NCI-H128 (cell line): Measurements from ENCODE around the gene GPX8.

ENCODE experiments used
- DNase-seq: peaks from one replicate; lab custom pipeline; 2025; ENCODE audit not compliant: unreplicated experiment; lab: John Stamatoyannopoulos, UW

The GPX8 gene

DNA sequence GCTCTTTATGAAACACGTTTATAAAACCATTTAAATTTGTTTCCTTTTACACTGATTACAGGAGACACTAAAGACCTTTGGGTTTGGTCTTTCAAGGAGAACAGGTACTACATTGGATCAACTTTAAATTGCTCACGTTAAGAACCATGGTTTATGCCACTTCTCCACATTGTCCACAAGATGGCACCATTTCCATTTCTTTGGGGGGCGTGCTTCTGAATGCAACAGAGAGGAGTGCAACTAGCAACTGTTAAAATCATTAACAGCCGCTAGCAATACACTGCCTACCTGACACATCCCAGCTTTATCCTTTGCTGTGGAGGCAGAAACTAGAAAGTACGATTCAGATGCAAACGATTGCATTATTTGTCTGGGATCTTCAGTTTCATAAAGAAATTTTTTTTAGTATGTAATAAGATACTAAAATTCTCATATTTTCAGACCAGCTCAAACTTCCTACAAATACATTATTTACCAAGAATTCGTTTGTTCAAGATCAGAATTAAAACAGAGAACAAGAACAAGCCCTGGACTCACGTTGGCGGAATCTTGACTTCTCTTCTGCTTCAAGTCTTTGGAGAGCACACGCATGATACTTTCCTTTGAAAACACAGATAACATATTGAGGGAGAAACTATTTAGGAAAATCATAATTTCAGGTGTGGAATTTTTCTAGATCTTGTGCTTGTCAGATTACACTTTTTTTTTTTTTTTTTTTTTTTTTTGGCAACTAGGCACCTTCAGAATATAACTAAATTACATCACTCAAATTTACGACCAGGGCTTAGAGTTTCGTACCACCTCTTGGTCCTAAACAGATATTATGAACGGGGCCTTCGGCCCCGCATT is 12.3 kb downstream of the GPX8 start:
- DNase-seq, result peak; percentile 68

DNA sequence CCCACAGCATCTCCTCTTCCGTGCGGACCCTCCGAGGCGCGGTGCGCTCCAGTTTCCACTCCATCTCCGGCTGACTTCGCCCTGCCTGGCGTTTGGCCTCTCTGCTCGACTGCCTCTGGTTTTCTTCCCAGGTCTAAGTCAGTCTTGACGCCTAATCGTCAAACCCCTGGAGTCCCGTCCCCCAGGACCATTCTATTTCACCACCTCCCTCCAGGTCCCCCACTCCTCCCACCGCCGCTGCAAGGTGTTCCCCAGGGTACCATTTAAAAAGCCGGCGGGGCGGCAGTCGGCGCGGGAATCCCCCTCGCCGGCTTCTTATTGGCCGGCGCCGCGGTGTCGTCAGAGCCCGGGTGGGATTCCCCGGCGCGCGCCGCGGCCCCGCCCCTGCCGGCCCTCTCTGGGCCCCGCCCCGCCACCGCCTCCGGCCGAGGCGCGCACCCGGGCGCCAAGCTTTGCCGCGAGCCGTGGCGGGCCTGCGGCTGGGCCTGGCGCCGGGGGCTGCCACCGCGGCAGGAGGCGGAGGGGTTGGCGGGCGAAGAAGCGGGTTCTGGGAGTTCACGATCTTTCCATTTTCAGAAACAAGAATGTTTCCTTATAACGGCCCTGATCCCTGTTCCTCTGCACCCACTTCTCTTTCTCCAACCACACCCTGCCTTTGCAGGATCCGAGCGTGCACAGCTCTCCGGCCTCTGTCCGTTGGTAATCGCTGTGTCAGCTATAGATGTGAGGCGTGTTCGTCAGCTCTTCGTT is 13.1 kb downstream of the GPX8 start, which contains the start of gene CDC20B:
Gene CDC20B (minus strand): TSS at position 241 of the 750 bp plus-strand sequence. CDS start 177 bp downstream, at position 64.
- peak; percentile 21 for DNase-seq

DNA sequence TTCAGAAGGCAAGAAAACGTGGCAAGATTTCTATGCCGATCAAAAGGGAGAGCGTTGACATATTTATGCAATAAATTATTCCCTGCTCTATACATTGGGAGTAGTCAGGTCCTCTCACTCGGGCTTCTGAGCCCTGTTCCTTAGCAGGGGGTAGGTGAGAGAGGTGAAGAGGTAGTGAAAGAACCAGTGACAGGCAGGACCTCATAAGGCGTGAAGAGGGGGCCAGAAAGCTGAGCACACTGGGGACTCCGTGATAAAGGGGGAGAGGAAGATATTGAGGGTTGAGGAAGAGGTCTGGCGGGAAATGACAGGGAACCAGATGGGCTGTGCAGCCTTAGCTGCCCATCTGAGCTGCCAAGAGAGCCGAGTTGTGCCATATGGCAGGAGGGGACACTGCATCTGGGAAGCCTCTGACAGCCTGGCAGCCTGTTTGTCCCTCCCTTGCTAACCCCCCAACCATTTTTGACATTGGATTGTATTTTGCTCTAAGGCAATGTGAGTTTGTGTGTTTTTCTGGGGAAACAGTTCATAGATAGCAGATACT is 13.8 kb downstream of the GPX8 start:
- no peak for DNase-seq

DNA sequence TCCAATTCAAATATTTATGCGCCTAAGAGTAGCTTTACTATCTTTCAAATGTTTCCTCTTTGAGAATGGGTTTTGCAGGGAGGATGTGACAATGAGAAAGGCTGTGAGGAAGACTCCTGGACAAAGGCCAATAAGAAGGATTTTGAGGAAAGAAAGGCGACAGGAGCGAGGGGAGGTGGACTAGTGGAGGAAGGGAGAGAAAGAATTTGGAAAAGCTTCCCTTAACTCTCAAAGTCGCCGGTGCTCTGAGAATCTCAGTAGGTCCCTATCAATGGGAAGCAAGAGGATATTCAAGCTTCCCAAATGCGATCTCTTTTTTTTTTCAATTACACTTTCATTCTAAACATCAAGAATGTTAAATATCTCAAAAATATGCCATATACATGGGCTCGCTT is 15.8 kb downstream of the GPX8 start:
- no peak for DNase-seq

DNA sequence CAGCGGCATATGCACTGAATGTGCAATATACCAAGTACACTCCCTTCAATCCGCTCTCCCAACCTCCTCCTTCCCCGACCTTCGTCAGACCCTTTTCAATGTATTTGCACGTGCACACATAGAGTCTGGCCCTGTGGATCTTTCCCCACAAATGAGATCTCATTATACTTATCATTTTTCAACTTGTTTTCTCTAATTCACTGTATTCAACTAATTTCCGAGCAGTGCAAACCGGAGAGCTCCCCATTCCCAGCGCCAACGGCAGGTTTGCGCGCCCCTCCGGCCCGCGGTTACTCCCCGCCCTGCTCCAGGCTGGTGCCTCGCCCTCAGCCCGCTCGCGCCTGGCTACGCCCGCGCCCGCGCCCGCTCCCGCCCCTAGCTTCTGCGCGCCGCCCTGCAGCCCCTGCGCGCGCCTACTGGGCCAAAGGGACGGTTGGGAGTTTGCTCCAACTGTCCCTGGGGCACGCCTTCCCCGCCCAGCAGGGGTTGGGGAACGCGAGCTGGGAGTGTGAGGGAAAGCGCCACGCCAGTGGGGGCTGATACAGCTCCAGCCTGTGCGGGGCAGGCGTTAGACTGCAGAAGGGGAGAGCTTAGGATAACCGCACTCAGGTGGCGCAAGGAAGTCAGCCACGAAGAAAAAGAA is 16.3 kb downstream of the GPX8 start:
- peak; percentile 22 for DNase-seq

DNA sequence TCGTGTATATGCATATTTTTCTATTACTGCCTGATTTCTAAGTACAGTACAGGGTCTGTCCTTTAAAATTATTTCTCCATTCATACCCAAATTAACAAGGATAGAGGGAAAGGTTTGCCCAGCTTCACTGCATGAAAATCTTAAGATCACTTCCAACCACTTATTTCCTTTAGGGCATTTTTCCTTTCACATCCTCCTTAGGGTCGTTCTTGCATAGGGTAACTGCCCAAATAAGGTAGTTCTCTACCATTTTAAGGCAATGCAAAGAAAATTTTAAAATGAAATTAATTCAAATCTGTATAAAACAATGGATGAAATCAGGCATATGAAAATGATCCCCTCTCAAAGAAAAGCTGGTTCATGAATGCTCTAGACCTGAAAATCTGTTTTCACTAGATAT is 17.1 kb downstream of the GPX8 start:
- DNase-seq, result no peak

DNA sequence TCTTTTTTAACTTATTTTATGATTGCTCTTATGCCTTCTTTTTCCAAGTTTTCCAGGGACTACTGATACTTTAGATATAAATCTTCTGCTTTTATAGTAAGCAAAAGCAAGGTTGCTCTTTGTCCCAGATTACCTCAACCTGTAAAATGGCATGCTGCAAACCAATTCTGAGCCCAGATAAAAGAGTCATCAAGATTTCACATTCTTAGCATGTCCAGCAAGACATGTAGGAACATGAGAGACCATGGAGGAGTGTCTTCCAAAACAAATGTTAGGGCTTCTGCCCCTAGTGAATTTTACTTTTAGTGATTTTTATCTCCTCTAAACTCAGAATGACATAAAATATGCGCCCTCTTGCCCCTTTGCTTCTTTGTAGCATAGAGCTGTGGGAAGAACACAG is 20.0 kb downstream of the GPX8 start:
- DNase-seq, result no peak

DNA sequence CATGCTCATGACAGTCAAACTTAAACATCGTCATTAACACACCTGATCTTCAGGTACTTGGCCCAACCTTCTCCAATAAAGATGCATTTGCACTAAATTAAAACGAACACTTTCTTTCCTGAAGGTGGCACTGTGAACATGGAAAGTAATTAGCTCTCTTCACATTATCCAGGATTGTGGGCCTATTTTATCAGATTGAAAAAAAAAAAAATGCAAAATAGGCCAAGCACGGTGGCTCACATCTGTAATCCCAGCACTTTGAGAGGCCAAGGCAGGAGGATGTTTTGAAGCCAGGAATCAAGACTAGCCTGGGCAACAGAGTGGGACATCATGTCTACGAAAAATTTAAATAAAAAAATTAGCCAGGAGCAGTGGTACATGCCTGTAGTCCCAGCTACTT is 27.4 kb downstream of the GPX8 start:
- DNase-seq, result no peak

DNA sequence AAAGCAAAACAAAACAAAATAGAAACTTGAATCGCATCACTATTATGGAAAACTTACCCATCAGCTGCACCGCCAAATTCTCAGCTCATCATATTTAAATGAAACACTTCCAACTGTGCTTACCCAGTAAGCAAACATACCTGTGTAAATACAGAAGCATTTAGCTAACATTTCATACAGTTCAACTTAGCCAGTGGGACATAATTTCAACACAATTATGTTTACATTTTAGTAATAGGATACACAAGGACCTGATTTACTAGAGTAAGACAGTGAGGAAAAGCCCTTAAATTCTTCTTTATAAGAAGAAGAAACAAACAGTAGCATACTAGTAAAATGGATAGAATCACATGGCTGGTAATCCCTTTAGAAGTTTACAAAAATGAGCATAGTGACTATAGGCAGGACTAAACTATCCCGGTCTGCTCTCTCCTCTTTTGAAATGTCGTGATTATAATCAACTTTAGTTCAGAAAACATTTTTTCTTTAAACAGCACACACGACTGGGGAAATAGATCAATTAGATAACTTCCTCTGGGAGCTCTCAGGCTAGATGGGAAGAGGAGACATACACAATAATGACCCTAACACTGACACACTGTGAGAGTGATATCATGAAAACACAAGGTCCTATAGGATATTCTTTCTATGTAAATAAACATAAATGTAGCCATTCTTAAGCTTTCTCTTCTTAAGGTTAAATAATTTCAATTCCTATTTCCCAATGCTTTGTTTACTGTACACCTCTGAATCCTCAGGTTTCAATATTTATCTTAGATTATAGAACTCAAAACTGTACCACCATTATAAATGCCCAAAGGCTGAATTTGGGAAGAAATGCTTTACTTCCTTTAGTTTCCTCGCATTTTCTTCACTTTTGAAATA is 28.9 kb downstream of the GPX8 start:
- no peak for DNase-seq

DNA sequence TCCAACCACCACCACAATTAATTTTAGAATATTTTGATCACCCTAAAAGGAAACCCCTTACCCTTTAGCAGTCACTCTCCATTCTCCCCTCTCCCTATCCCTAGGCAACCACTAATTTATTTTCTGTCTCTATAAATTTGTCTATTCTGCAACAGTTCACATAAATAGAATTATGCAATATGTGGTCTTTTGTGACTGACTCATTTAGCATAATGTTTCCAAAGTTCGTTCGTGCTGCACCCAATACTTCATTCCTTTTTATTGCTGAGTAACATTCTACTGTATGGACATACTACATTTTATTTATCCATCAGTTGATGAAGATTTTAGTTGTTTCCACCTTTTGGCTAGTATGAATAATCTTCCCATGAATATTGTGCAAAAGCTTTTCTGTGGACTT is 31.2 kb downstream of the GPX8 start:
- DNase-seq, result no peak

DNA sequence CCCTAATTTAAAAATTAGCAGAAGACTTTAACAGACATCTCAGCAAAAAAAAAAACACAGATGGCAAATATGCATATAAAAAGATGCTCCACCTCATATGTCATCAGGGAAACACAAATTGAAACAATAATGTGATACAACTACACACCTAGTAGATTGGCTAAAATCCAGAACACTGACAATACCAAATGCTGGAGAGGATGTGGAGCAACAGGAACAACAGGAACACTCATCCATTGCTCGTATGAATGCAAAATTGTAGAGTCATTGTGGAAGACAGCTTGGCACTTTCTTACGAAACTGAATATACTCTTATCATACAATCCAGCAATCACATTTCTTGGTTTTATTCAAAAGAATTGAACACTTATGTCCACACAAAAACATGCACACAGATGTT is 45.0 kb downstream of the GPX8 start:
- DNase-seq, result no peak

DNA sequence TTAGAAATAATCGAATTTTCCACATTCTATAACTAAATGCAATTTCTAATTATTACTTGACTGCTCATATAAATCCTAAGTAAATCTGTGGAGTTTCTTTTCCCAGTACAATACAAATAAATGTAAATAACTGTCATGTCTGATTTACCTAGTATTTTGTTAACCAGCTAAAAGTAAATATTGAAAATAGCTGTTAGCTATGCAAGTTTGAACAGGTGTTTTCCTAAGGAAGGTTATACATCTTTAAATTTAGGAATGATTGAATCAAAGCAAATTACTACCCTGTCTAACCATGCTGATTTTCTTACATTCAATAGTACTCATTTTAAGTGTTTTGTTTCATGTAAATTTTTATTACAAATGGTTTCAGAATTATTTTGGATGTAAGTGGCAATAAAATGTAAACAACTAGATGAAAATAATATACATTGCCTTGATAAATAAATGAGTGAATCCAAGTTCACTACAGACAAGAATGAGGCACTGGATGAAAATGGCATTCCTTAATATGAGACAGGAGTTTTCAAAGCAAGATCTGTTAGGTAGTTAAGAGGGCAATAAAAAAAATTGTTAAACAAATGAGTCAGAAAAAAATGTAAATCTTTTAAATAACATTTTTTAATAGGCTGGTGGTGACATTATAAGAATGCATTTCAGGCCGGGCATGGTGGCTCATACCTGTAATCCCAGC is 51.4 kb downstream of the GPX8 start:
- DNase-seq, result no peak
